ENCODE measurements around the gene CLK3.
A peak's percentile ranks its signal among the peaks of the same experiment; 100 is the strongest.

Gene CLK3

DNA sequence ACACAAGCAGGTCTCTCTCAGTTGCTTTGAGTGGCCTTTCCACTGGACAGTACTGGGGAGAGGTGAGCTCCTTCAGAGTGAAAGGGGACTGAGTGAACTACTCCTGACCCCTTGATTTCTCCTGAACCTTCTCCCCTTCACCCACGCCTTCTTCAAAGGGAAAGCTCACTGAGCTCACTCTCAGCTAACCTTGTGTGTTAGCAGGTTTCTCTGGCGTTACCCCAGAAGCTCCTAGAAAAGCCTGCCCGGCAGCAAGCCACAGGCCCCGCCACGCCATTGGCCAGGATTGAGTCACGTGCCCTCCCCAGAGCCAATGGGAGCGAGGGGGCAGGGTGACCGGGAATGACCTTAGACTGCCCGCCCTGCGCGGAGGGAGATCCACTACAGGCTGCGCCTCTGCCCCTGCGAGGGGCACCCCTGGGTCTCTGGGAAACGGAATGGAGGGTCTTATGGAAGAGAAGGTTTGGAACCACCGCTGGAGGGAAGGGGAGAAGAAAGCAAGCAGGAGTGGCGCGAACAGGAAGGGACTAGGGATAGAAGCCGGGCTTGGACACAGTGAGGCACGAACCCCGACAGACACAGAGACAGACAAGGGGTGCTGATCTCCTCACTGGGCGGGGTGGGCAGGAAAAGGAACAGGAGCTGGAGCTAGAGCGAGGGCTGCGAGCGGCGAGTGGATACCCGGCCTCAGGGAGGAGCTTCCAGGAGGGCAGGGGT is 17.4 kb upstream of the CLK3 start:
- peak; percentile 53 for DNase-seq (ENCODE audit: low read depth)

DNA sequence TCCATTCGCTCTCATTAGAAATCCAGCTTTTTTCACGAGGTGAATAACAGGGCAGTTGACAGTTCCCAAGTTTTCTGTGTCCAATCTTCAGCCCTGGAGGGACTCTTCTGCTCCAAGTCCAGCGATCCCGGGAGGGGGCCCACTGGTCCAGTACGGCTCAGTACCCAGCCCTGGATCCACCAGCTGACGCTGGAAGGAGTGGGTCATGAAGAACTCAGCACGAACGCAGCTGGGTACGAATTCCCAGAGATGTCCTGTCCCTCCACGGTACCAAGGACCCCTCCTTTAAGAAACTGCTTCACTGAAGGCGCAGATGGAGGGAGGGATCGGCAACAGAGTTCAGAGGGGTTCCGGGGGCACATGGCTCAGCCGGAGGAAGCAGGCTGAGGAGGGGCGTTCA is 16.5 kb upstream of the CLK3 start:
- peak overlapping the region; percentile 58 for H3K4me3 ChIP-seq (ENCODE audit: low read depth, low read length)
- DNase-seq (ENCODE audit: low read depth): no peak

More for the DNA sequence above, 17.4 kb upstream of the CLK3 start:
- H3K4me3 ChIP-seq (ENCODE audit: low read depth, low read length): peak overlapping the region; percentile 58

DNA sequence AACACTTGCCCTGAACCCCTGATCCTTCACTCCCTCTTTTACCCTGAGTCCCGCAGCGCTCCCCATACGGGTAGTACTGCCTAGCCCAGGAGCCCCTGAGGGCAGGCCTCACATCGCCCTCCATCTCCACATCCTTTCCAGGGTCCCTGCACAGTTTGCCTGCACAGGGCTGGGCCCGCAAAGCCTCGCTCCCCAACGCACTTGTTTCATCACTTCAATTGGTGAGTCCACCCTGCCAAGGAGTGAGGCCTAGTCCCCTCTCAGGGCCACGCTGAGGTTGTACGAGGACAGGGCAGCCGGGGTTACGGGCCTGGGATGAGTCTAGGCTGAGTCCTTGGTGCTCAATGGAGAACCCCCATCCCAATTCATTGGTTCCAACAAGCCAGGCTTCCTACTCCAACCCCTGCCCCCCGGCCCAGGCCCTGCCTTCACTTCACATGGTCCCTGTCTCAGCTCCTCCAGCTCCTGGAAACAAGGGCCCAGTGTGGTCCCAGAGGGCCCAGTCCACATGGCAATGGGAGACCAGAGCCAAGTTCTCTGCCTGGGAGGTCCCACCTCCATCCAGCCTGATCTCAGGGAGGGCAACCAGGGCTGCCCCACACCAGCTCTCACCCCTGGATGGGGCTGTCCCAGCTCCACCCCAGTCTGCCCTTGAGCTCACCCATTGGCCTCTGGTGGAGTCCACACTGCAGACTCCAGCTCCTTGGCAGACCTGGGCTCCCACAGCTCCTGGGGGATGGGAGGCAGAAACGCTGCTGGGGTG is 12.4 kb upstream of the CLK3 start:
- no peak for DNase-seq (ENCODE audit: low read depth)
- H3K4me3 ChIP-seq (ENCODE audit: low read depth, low read length): no peak overlapping the region

DNA sequence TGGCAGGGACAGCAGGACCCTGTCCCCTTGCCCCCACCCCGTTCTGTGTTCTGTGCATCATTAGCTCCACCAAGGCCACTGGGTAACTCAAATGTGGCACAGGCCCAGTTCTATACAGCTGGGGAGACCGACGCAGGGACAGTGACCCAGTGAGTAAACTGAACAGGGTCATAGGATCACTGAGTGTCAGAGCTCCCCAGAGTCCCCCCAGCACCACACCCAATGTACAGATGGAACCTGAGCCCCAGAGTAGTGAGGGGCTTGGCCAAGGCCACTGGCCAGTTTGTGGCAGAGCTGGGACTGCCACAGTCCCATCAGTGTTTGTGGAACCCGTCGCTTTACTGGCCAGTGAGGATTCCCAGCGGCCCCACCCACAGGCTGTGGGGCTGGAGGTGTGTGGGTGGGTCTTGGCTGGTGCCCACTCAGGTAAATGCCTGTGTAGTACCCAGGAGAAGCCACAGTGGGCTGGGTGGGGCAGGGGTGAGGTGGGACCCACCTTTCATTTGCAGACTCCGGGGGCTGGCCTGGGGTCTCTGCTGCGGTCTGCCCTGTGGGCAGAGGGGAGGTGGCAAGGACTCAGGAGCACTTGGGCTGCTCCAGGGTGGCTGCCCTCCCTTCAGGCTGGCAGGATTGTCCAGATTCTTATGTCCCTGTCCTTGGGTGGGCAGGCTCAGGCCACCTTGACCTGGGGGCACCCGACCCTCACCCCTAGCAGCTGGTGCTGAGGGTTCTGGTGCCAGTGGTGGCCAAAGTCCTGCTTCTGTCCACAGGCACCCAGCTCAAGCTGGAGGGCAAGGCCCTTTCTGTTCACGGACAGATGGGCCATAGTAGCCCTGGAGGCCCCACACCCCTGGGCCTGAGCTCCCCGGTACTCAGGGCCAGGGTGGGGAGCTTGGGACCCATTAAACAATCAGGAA is 11.6 kb upstream of the CLK3 start:
- DNase-seq (ENCODE audit: low read depth): no peak
- H3K4me3 ChIP-seq (ENCODE audit: low read depth, low read length): no peak overlapping the region

DNA sequence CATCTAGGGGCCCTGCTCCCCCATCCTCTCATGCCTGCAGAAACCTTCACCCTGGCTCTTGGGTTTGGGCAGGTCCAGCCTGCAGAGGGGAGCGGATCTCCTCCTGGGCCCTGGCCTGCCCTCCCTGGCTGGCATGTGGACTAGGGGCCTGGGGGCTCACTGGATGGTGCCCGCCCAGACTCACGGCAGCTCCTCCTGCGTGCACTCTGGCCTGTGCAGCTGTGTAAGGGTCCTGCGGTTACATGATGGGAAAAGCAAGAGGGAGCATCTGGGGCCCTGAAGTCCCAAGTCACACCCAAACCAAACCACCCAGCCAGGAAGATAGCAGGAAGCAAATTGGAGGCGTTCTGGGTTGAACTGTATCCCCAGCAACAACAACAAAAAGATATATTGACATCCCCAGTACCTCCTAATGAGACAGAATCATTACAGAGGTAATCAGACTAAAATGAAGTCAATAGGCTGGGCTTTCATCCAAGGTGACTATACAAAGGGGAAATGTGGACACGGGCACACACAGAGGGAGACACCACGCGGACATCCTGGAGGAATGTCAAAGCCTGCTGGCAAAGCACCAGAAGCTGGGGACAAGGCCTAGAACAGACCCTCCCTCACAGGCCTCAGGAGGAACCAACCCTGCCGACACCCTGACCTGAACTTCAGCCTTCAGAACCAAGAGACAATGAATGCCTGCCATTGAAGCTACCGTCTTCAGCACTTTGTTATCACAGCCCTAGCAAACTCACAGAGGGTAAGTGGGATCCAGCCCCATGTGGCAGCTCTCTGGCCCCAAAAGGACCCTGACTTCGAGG is 10.4 kb upstream of the CLK3 start:
- no peak overlapping the region for H3K4me3 ChIP-seq (ENCODE audit: low read depth, low read length)
- DNase-seq (ENCODE audit: low read depth): no peak

DNA sequence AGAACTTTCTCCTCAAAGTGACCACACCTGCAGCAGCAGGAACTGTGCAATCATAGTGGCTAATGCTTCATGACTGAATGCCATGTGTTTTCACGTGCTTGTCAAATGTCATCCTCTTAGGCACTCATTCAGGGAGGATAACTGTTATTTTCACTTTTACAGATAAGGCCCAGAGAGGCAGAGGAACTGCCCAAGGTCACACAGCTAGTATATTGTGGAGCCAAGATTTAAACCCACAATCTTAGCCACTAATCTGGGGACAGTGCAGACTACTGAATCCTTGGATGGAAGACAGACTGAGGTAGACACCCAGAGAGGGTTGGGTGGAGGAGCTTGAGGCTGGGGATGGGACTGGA is 9.9 kb upstream of the CLK3 start:
- DNase-seq (ENCODE audit: low read depth): no peak
- H3K4me3 ChIP-seq (ENCODE audit: low read depth, low read length): no peak overlapping the region

DNA sequence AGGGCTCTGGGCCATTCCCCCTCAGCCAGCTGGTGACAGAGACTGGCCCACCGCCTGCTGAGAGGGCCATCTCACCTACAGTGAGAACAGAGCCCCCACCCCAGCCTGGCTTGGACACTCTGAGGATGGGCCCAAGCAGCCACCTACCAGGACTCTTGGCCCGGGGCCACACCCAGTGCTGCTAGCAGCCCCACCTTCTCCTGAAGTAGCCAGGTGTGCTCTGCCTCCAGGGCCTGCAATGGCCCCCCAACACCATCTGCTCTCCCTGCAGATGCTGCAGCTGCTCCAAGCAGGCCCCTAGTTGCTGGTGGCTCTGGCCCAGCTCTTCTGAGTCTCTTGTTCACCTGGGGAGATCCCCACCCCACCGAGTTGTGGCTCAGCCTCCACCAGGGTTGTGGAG is 6.8 kb upstream of the CLK3 start:
- H3K4me3 ChIP-seq (ENCODE audit: low read depth, low read length): no peak overlapping the region
- no peak for DNase-seq (ENCODE audit: low read depth)

DNA sequence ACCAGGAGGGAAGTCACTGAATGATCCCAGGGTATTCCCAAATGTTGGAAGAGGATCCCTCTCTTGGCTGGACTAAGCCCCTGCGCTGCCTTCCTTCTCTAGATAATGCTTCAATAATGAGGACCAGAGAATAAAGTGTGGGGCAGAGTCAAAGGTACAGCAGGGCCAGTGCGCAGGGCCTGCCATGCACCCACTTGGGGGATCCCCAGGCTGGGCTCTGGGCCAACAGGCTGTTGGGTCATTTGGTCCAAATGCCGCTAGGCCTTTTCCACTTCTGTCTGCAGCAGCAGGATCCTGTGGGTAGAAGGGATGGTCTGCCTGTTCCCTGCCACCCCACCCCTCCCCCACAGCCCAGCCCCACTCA is 5.7 kb upstream of the CLK3 start:
- H3K4me3 ChIP-seq (ENCODE audit: low read depth, low read length): no peak overlapping the region
- no peak for DNase-seq (ENCODE audit: low read depth)

DNA sequence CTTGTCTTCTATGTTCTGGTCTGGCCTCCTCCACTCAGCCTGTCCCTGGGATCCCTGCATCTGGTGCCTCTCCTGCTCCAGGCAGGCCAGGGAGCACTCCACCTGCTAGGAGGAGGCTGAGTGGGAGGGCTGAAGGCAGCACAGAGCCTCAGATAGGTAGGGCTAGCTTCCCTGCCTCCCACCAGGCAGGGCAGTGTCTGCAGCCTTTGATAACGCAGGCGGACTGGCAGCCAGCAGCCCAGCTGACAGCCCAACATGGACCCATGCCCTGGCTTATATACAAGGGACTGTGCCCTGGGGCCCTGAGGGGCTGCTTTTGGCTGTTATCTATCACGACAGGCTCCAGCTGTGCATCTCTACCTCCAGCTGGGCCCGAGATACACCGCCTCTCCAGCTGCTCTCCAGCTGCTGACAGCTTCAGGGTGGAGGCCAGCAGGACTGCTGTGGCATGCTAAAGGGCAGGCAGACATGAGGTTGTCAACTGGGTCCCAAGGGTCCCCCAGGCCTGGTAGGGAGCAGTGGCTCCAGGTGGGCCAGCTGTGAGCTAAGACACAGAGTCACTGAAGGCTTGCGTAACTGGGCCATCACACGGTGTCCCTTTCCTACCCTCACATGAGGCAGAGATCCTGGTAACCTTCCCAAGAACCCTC is 5.2 kb upstream of the CLK3 start:
- no peak for DNase-seq (ENCODE audit: low read depth)
- no peak overlapping the region for H3K4me3 ChIP-seq (ENCODE audit: low read depth, low read length)

DNA sequence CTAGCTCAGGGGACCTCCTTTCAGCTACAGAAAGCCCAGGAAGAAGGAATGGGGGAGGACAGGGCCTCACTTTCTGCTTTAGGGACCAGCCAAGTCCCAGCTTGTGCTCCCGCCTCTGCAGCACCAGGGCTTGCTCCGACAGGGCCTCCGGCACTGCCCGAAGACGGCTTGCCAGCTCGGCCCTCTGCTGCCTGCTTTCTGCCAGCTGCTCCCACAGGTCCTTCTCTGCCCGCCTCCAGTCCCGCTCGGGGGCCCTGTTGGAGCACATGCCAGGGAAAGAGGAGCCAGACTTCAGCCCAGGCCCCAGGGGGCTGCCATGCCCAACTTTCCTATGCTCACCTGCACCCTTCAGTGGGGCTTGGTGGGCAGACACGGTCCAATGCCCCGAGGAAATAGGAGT is 4.3 kb upstream of the CLK3 start:
- H3K4me3 ChIP-seq (ENCODE audit: low read depth, low read length): no peak overlapping the region
- DNase-seq (ENCODE audit: low read depth): no peak

DNA sequence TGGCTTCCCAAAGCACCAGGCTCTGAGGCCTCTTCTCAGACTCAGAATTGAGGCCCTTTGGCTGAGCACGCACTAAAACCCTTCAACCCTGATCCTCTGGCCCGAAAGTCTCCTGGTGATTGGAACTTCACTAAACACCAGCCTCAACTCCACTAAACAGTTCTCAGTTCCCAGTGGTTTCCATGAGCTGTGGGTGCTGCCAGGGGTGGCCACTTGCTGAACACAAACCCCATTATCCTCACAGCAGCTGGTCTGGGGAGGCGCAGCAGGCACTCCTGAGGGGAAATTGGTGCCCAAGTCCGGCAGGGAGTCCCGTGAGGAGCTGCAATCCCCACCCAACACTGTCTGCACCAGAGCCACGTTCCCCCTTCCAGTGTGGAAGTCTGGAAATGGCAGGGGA is 3.8 kb upstream of the CLK3 start:
- no peak overlapping the region for H3K4me3 ChIP-seq (ENCODE audit: low read depth, low read length)
- DNase-seq (ENCODE audit: low read depth): no peak

DNA sequence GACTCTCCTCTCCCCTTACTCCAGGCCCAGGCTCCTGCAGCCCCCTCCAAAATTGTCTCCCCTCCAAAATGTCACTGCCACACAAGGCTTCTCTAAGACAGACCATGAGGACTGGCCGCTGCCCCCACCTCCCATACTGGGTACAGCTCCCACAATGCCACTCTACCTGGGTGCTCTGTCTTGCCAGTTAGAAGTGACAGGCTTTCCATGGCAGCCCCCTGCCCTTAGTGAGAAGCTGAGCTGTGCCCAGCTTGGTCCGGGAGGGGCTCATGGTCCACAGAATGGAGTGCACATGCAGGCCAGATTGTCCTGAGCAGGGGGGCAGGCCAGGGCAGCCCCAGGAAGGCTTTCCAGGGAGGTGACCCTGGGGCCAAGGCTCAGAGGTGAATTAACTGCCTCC is 3.0 kb upstream of the CLK3 start:
- no peak for DNase-seq (ENCODE audit: low read depth)
- H3K4me3 ChIP-seq (ENCODE audit: low read depth, low read length): no peak overlapping the region

DNA sequence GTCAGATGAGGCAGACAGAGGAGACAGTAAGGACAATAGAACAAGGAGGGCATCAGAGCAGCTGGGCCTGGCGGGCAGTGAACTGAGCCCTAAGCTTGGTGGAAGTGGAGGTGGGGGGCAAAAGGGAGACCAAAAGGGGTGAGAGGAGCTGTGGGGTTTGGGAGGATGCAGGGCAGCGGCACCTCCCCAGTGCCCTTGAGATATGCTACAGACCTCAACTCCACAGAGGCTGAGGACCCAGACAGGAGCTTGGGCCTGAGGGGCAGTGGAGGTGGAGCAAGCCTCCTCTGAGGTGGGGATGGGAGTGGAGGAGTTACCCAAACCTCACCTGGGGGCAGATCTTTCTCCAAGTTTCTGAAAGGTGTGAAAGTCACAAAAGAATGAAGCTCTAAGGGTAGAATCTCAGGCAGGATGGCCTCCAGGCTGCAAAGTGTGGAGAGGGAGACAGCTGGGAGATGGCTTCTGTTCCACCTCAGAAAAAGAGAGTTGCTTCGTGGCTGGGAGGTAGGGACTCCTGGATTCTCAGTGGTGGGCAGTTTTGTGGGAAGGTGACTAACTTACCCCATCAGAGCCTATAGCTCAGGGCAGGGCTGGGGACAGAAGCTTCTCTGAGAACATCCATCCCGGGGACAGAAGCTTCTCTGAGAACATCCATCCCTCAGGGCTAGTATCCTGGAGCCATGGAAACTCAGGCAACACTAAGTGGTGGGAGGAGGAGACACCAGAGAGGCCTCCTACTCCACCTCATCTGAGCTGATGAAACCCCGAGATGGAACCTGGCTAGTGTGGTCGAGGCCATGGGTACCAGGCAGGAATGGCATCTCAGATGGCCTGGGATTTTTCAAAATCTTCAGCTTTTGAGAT is 2.3 kb upstream of the CLK3 start:
- H3K4me3 ChIP-seq (ENCODE audit: low read depth, low read length): no peak overlapping the region
- no peak for DNase-seq (ENCODE audit: low read depth)

DNA sequence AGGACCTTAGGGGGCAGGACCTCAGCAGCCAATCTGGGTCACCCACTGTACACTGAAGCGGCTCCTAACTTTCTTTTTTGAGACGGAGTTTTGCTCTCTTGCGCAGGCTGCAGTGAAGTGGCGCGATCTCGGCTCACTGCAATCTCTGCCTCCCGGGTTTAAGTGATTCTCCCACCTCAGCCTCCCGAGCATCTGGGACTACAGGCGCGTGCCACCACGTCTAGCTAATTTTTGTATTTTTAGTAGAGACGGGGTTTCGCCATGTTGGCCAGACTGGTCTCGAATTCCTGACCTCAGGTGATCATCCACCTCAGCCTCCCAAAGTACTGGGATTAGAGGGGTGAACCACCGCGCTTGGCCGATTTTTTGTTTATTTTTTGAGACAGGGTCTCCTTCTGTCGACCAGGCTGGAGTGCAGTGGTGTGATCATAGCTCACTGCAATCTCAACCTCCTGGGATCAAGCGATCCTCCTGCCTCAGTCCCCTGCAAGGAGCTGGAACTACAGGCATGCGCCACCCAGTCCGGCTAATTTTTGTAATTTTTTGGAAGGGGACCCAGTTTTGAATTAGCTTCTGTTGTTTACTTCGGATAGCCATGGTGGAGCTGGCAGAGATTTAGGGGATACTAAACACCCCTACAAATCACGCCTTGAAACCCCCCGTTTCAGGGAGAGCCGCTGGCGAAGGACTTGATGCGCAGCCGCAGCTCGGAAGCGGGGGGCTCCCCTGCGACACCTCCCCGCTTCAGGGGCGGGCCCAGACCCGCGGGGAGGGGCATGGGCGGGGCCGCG is 1.5 kb upstream of the CLK3 start:
- H3K4me3 ChIP-seq (ENCODE audit: low read depth, low read length): peak overlapping the region; percentile 100
- DNase-seq (ENCODE audit: low read depth): no peak

DNA sequence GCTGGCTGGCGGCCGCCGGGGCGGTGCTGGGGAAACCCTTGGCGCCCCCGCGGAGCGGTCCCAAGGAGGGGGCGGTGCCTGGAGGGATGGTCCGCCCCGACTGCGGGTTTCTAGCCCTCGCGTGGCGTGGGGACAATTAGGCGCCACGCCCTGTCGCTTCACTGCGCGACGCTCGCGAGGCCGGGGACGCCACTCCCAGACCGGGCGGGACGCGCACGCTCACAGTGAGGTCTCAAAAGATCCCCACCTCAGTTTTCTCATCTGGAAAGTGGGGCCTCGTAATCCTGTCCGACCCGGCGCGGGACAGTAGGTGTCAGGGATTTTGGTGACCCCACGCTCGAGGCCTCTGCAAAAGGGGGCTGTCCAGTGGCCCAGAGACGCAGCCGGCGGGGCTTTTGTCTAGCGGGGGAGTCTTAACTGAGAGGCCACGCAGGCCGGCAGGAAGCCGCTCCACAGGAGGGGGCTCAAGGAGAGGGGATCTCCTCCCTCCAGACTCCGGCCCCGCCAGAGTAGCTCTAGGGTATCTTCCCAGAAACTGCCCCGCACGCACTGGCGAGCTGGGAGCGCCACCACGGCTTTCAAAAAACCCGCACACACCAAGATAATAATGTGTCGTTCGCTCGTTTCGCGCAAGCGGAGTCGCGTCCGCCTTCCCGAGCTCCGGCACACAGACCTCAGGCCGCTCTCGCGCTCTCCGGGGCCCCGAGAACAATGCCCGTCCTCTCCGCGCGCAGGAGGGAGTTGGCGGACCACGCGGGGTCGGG is 710 bp upstream of the CLK3 start:
- DNase-seq (ENCODE audit: low read depth): no peak
- H3K4me3 ChIP-seq (ENCODE audit: low read depth, low read length): peak overlapping the region; percentile 100

DNA sequence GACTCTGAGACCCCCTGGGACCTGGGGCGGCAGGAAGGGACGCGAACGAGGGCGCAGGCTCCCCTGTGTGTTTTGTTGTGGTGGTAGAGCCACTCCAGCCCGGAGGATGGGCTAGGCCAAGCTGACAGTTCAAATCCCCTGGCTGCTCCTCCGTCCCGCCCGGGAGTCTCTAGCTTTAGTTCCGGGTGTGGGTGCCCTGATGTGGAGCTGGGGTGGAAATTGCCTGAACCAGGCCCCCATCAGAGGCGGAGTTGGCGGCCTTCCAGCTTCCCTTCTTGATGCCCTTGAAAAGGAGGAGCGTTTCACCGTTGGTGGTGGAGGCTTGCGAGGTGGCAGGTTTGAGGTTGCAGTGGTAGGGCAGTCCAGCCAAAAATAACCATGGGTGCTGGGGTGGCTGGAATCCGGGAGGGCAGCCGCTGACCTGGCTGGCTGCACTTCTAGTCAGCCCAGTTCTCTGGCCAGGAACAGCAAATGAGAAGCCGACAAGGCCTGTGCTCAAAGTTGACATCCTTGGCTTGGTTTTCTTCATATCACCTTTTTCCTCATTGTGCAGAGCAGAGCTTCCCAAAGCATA is 817 bp downstream of the CLK3 start:
- H3K4me3 ChIP-seq (ENCODE audit: low read depth, low read length): peak overlapping the region; percentile 100
- no peak for DNase-seq (ENCODE audit: low read depth)

All from skeletal muscle cell (primary cell).